ENCODE measurements around the gene MRPS6. TPM values are rescaled to one million over a fixed set of nuclear protein-coding genes. Genes with fewer than 3 reads are reported as not detected.

Gene MRPS6
- total RNA-seq, 1 experiment from 2014 or later = 109 TPM

DNA sequence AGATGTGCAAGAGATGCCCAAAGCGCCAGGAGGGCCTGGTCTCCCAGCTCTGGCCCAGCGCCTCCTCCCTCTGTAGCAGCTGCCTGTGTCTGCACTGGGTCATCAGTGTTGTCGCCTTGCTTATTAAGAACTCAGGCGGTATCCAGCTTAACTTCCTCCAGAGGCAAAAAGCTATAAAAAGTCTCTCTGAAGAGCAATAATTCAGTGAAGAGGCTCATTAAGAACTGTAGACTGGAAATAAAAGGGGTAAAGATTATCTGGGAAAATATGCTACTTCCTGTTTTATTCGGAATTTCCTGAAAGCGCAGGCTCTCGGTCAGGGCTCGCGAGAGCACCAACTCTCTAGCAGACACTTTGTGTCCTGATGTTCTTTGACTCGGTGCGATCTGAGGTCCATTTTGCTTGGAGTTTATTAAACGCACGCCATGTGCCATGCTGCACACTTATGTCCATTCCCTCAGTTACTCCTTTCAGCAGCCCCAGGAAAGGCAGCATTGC is 70.4 kb downstream of the MRPS6 start:
- intact Hi-C loops (cut with micrococcal nuclease; ENCODE audit: unreplicated experiment) = no loop called here
- Histone ChIP-seq H3K27me3 (ENCODE audit: control insufficient read depth, insufficient read depth, low read length) (no peaks in the 10 kb centered on the region), H3K9me3 (ENCODE audit: control insufficient read depth, insufficient read depth, low read depth, low read length) (no peaks in the 10 kb centered on the region), H3K27ac (ENCODE audit: low read length) (no peak overlapping the region), H3K4me3 (ENCODE audit: low read depth in 2 of 2, low read length in 2 of 2) (no peak overlapping the region), H3K36me3 (ENCODE audit: control insufficient read depth, insufficient read depth, low read length) (no peaks in the 10 kb centered on the region), H3K4me1 (ENCODE audit: control insufficient read depth, insufficient read depth, low read length) (no peaks in the 10 kb centered on the region)
- ATAC-seq = no peak
- no TSS peak for BruUV-seq (replicated peaks)
- TF ChIP-seq, protein P1, sequence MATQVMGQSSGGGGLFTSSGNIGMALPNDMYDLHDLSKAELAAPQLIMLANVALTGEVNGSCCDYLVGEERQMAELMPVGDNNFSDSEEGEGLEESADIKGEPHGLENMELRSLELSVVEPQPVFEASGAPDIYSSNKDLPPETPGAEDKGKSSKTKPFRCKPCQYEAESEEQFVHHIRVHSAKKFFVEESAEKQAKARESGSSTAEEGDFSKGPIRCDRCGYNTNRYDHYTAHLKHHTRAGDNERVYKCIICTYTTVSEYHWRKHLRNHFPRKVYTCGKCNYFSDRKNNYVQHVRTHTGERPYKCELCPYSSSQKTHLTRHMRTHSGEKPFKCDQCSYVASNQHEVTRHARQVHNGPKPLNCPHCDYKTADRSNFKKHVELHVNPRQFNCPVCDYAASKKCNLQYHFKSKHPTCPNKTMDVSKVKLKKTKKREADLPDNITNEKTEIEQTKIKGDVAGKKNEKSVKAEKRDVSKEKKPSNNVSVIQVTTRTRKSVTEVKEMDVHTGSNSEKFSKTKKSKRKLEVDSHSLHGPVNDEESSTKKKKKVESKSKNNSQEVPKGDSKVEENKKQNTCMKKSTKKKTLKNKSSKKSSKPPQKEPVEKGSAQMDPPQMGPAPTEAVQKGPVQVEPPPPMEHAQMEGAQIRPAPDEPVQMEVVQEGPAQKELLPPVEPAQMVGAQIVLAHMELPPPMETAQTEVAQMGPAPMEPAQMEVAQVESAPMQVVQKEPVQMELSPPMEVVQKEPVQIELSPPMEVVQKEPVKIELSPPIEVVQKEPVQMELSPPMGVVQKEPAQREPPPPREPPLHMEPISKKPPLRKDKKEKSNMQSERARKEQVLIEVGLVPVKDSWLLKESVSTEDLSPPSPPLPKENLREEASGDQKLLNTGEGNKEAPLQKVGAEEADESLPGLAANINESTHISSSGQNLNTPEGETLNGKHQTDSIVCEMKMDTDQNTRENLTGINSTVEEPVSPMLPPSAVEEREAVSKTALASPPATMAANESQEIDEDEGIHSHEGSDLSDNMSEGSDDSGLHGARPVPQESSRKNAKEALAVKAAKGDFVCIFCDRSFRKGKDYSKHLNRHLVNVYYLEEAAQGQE (IDR thresholded peaks at IDR 0.05; ENCODE audit: insufficient read depth in 1 of 2, low read depth in 2 of 2, low read length in 1 of 2) = no peak
- no peak for TF ChIP-seq SIN3A (IDR thresholded peaks at IDR 0.05; ENCODE audit: borderline replicate concordance, insufficient read depth, low read depth, low read length)
- TF ChIP-seq, protein P2, sequence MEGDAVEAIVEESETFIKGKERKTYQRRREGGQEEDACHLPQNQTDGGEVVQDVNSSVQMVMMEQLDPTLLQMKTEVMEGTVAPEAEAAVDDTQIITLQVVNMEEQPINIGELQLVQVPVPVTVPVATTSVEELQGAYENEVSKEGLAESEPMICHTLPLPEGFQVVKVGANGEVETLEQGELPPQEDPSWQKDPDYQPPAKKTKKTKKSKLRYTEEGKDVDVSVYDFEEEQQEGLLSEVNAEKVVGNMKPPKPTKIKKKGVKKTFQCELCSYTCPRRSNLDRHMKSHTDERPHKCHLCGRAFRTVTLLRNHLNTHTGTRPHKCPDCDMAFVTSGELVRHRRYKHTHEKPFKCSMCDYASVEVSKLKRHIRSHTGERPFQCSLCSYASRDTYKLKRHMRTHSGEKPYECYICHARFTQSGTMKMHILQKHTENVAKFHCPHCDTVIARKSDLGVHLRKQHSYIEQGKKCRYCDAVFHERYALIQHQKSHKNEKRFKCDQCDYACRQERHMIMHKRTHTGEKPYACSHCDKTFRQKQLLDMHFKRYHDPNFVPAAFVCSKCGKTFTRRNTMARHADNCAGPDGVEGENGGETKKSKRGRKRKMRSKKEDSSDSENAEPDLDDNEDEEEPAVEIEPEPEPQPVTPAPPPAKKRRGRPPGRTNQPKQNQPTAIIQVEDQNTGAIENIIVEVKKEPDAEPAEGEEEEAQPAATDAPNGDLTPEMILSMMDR (IDR thresholded peaks at IDR 0.05) = no peak
- DNase-seq (ENCODE audit: low read depth, low spot score) = no peak
- in situ Hi-C loops (cut with HindIII; ENCODE audit: low pct_unique_long_range_greater_than_20kb, low sequenced_read_pairs) = no loop called here
- ChIA-PET POLR2A (no interaction called here), CTCF (no interaction called here)

DNA sequence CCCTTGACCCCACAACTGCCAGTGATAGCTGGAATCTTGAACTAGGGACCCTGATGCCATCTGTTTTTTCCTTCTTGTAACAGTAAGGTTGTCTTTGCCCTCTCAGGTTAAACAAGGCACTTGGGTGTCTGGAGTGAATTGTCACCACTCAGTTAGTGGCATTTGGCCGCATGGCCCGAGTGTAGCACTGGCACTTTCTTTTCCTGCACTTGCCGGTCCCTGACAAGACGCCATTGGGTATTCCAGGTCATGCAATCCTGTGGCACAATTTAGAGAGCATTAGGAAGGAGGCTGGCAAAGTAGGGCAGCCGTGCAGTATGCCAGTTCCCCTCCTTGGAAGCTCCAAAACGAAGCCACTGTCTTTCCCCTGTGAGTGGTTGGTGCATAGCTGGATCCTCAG is 70.8 kb downstream of the MRPS6 start:
- no peak for DNase-seq (ENCODE audit: low read depth, low spot score)
- H3K36me3 ChIP-seq (ENCODE audit: control insufficient read depth, insufficient read depth, low read length) = no peaks in the 10 kb centered on the region
- no peak for TF ChIP-seq POLR2AphosphoS5 (IDR thresholded peaks at IDR 0.05; ENCODE audit: low read depth, low read length)
- TF ChIP-seq, protein P1 (IDR thresholded peaks at IDR 0.05; ENCODE audit: insufficient read depth in 1 of 2, low read depth in 2 of 2, low read length in 1 of 2) = no peak
- no peak for TF ChIP-seq SIN3A (IDR thresholded peaks at IDR 0.05; ENCODE audit: borderline replicate concordance, insufficient read depth, low read depth, low read length)
- no peaks in the 10 kb centered on the region for H3K9me3 ChIP-seq (ENCODE audit: control insufficient read depth, insufficient read depth, low read depth, low read length)
- POLR2A ChIA-PET = no interaction called here
- intact Hi-C loops (cut with micrococcal nuclease; ENCODE audit: unreplicated experiment) = no loop called here
- CTCF ChIA-PET = interaction anchor here (0.6 kb wide), 1 partner anchor 23 kb away, joined by 8 read pairs; no protein-coding TSS in a partner anchor
- no peak overlapping the region for H3K4me3 ChIP-seq (ENCODE audit: low read depth in 2 of 2, low read length in 2 of 2)
- H3K27me3 ChIP-seq (ENCODE audit: control insufficient read depth, insufficient read depth, low read length) = no peaks in the 10 kb centered on the region
- H3K27ac ChIP-seq (ENCODE audit: low read length) = no peak overlapping the region
- in situ Hi-C loops (cut with HindIII; ENCODE audit: low pct_unique_long_range_greater_than_20kb, low sequenced_read_pairs) = no loop called here
- no peak for ATAC-seq
- BruUV-seq (replicated peaks) = no TSS peak
- no peaks in the 10 kb centered on the region for H3K4me1 ChIP-seq (ENCODE audit: control insufficient read depth, insufficient read depth, low read length)
